IMR-90 (cell line): ENCODE measurements around the gene HENMT1. TPM values are rescaled to one million over a fixed set of nuclear protein-coding genes. Genes with fewer than 3 reads are reported as not detected.
"Not testable (repeated sequence)": the region's sequence is repeated elsewhere in the genome, so short reads cannot be mapped to it uniquely, and the experiment has no call there.

Experiments
- ATAC-seq: fragments of 200-7000 bp; cut with Tn5 transposase; 2 replicates; pipeline ENCODE4 v1.9.1; 2020; ENCODE audit warnings: low read depth, mild to moderate bottlenecking, moderate library complexity
- BruUV-seq: library from RNA; stranded (reverse); fragments of 400-500 nt; replicated peaks from 2 replicates; lab custom pipeline; 2021; lab: Mats Ljungman, UMichigan
- CTCF ChIA-PET: fragments of 300-600 bp; formaldehyde crosslinking; extraction: SDS; loops from one replicate; lab custom pipeline; 2021; ENCODE audit warnings: antibody characterized with exemption; lab: Yijun Ruan, JAX
- POLR2A ChIA-PET: fragments of 300-600 bp; sonication (Branson Sonifier 250); formaldehyde crosslinking; loops from one replicate; lab custom pipeline; 2022; ENCODE audit warnings: antibody characterized with exemption; ENCODE audit not compliant: unreplicated experiment; lab: Charles Lee
- DNase-seq: peaks from one replicate; pipeline ENCODE4 v3.0.0; 2013
- H2AFZ ChIP-seq: replicated peaks from 2 replicates; pipeline ENCODE3; 2013; ENCODE audit warnings: low read length, mild to moderate bottlenecking; ENCODE audit not compliant: poor library complexity
- H2AK5ac ChIP-seq: 2 replicates; pipeline ENCODE4 v1.6.1; 2013; ENCODE audit warnings: low read depth, low read length, inconsistent platforms
- H2AK9ac ChIP-seq: replicated peaks from 2 replicates; pipeline ENCODE3; 2013; ENCODE audit warnings: mild to moderate bottlenecking, low read depth, low read length, moderate library complexity; ENCODE audit not compliant: poor library complexity
- H2BK120ac ChIP-seq: 2 replicates; pipeline ENCODE4 v1.6.1; 2013; ENCODE audit warnings: low read depth, low read length, inconsistent platforms
- H2BK15ac ChIP-seq: 3 replicates; pipeline ENCODE4 v1.6.1; 2013; ENCODE audit warnings: low read depth, low read length, inconsistent platforms
- H2BK20ac ChIP-seq: 2 replicates; pipeline ENCODE4 v1.6.1; 2013; ENCODE audit warnings: low read depth, mild to moderate bottlenecking, inconsistent platforms, low read length, moderate library complexity
- H2BK5ac ChIP-seq: 2 replicates; pipeline ENCODE4 v1.6.1; 2013; ENCODE audit warnings: mild to moderate bottlenecking, low read depth, low read length, inconsistent platforms; ENCODE audit not compliant: poor library complexity, severe bottlenecking
- H3K14ac ChIP-seq: replicated peaks from 2 replicates; pipeline ENCODE4 v1.6.1; 2013; ENCODE audit warnings: low read depth, low read length, inconsistent platforms
- H3K18ac ChIP-seq: 2 replicates; pipeline ENCODE4 v1.6.1; 2013; ENCODE audit warnings: low read depth, low read length, control low read depth
- H3K23ac ChIP-seq: 2 replicates; pipeline ENCODE4 v1.6.1; 2013; ENCODE audit warnings: low read depth, low read length, inconsistent platforms
- H3K27ac ChIP-seq: 2 replicates; pipeline ENCODE4 v1.5.1; 2013; ENCODE audit warnings: mild to moderate bottlenecking, control low read depth, low read length; ENCODE audit not compliant: insufficient read depth
- H3K27me3 ChIP-seq: 2 replicates; pipeline ENCODE4 v1.6.1; 2013; ENCODE audit warnings: low read length; ENCODE audit not compliant: control insufficient read depth, insufficient read depth
- H3K36me3 ChIP-seq: 2 replicates; pipeline ENCODE4 v1.6.1; 2013; ENCODE audit warnings: low read length, mixed read lengths; ENCODE audit not compliant: control insufficient read depth, insufficient read depth
- H3K4ac ChIP-seq: 2 replicates; pipeline ENCODE4 v1.6.1; 2013; ENCODE audit warnings: low read depth, low read length, inconsistent platforms
- H3K4me1 ChIP-seq: 2 replicates; pipeline ENCODE4 v1.6.1; 2013; ENCODE audit warnings: low read length, mixed read lengths; ENCODE audit not compliant: control insufficient read depth, insufficient read depth
- H3K4me2 ChIP-seq: 2 replicates; pipeline ENCODE4 v1.6.1; 2013; ENCODE audit warnings: low read depth, mild to moderate bottlenecking, control low read depth, low read length, moderate library complexity
- H3K4me3 ChIP-seq: 2 replicates; pipeline ENCODE4 v1.5.1; 2013; ENCODE audit warnings: low read depth, mild to moderate bottlenecking, control low read depth, low read length, moderate library complexity; ENCODE audit not compliant: insufficient read depth
- H3K56ac ChIP-seq: 2 replicates; pipeline ENCODE4 v1.6.1; 2013; ENCODE audit warnings: low read length, inconsistent platforms; ENCODE audit not compliant: insufficient read depth; ENCODE audit errors: extremely low read depth
- H3K79me1 ChIP-seq, 2 experiments: 2 replicates each; pipeline ENCODE4 v1.6.1; 2013; ENCODE audit warnings: low read length in 2 of 2, inconsistent platforms in 1 of 2, low read depth in 1 of 2
- H3K9ac ChIP-seq: 2 replicates; pipeline ENCODE4 v1.6.1; 2013; ENCODE audit warnings: low read depth, low read length, control low read depth
- H3K9me1 ChIP-seq: 2 replicates; pipeline ENCODE4 v1.6.1; 2013; ENCODE audit warnings: low read length, inconsistent platforms; ENCODE audit not compliant: insufficient read depth
- H3K9me3 ChIP-seq: 2 replicates; pipeline ENCODE4 v1.6.1; 2013; ENCODE audit warnings: low read length; ENCODE audit not compliant: control insufficient read depth, insufficient read depth
- H4K20me1 ChIP-seq: 2 replicates; pipeline ENCODE4 v1.6.1; 2013; ENCODE audit warnings: low read length, inconsistent platforms; ENCODE audit not compliant: insufficient read depth
- H4K5ac ChIP-seq: 2 replicates; pipeline ENCODE4 v1.6.1; 2013; ENCODE audit warnings: mild to moderate bottlenecking, low read depth, low read length, control low read depth
- H4K8ac ChIP-seq, 2 experiments: 2 replicates each; pipeline ENCODE4 v1.6.1; 2013; ENCODE audit warnings: low read depth in 2 of 2, low read length in 2 of 2, control low read depth in 1 of 2, inconsistent platforms in 1 of 2
- H4K91ac ChIP-seq: 2 replicates; pipeline ENCODE4 v1.6.1; 2013; ENCODE audit warnings: low read depth, low read length, inconsistent platforms; ENCODE audit not compliant: insufficient read depth
- CEBPB ChIP-seq: IDR thresholded peaks from 2 replicates; pipeline ENCODE4 v1.6.1; 2012; ENCODE audit warnings: low read depth, low read length, improper control_type of control experiment
- NFE2L2 ChIP-seq: fragments of 150-350 bp; IDR thresholded peaks from 2 replicates; pipeline ENCODE4 v1.6.1; 2016; ENCODE audit warnings: low read depth, mild to moderate bottlenecking, low read length
- WGBS, 2 experiments: methylation state at CpG; one replicate each; pipeline versions ENCODE4 v1.1.5 to v1.1.7; 2013; ENCODE audit warnings: missing lambda C conversion rate in 2 of 2; ENCODE audit not compliant: insufficient read length in 1 of 2; ENCODE audit errors: extremely low coverage in 2 of 2; 5-methylcytosine and 5-hydroxymethylcytosine counted together
- dilution Hi-C: fragments of 300-500 bp; cut with HindIII; formaldehyde crosslinking; loops from one replicate; pipeline ENCODE4 v1.14.3; 2018; ENCODE audit warnings: low sequenced_read_pairs; ENCODE audit not compliant: unreplicated experiment
- in situ Hi-C: fragments of 300-500 bp; cut with MboI; formaldehyde crosslinking; loops from 3 replicates; pipeline ENCODE4 v1.14.3; 2019; ENCODE audit warnings: low sequenced_read_pairs, inconsistent platforms, mixed read lengths
- intact Hi-C: fragments of 100-400 bp; cut with micrococcal nuclease; formaldehyde crosslinking; loops from 2 replicates; pipeline ENCODE4 v1.10.0; 2022
- polyA plus RNA-seq, 3 experiments: library from polyadenylated mRNA; depleted of rRNA; stranded (reverse); fragments of >200 nt; gene quantifications; 2 replicates each; pipeline ENCODE4 v1.2.3, GENCODE V29; 2012; ENCODE audit warnings: low replicate concordance in 1 of 3
- total RNA-seq: library from RNA; depleted of rRNA; stranded (reverse); fragments of >200 nt; gene quantifications from 2 replicates; pipeline ENCODE4 v1.2.3, GENCODE V29; 2012

The HENMT1 gene
- total and polyA plus RNA-seq, 2 of the 4 experiments (the other 2 are of a cell fraction), result 0.54 to 0.67 TPM

DNA sequence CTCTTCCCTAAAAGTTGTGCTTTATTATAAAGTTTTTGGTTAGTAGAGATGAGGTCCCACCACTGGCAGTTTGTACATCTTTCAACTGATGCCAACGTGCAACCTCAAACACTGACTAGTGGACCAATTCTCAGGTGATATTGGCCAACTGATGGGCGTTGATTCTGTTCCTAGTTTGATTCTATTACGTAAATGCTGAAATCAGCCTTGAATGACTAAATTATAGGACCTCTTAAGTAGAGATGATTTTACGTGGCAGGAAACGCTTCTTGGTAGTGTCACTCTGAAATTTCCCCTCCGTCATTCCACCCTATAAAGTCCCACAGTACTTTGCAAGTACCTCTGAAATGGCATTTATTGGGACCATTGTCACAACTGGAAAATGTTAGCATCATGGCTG is 43.0 kb upstream of the HENMT1 start:
- H4K8ac ChIP-seq, result no peak overlapping the region
- H3K18ac ChIP-seq, result no peak overlapping the region
- no peak overlapping the region for H2BK20ac ChIP-seq
- peak overlapping the region; percentile 2 for H2BK5ac ChIP-seq
- no peak overlapping the region for H3K27ac ChIP-seq
- no peak overlapping the region for H3K56ac ChIP-seq
- no peak overlapping the region for H3K4ac ChIP-seq
- H2BK15ac ChIP-seq, result no peak overlapping the region
- CTCF ChIA-PET, result interaction anchor here (1.0 to 1.4 kb wide), 2 partner anchors 16 to 57 kb away, joined by 3 to 4 read pairs; no protein-coding TSS in a partner anchor
- H3K79me1 ChIP-seq, result peaks cover 0 to 6% of the 10 kb centered on the region in 2 experiments; a peak in 2 of 4 replicates
- H3K4me3 ChIP-seq, result no peak overlapping the region
- no peak overlapping the region for H4K91ac ChIP-seq
- TF ChIP-seq CEBPB (peak; percentile 29; the same call in 1 of the 2 replicates), NFE2L2 (no peak)
- no peak for ATAC-seq
- H3K14ac ChIP-seq, result peak overlapping the region; percentile 7; the same call in 1 of the 2 replicates
- H2BK120ac ChIP-seq, result no peak overlapping the region
- no peak overlapping the region for H2AK9ac ChIP-seq
- peaks cover 7% of the 10 kb centered on the region for H3K4me1 ChIP-seq
- H3K27me3 ChIP-seq, result no peaks in the 10 kb centered on the region
- peaks cover 4% of the 10 kb centered on the region for H3K9me1 ChIP-seq
- no TSS peak for BruUV-seq
- no peak overlapping the region for H2AK5ac ChIP-seq
- H2AFZ ChIP-seq, result no peak overlapping the region
- H4K5ac ChIP-seq, result no peak overlapping the region
- no peak overlapping the region for H3K4me2 ChIP-seq
- H3K23ac ChIP-seq, result no peak overlapping the region
- DNase-seq, result peak; percentile 9
- no peaks in the 10 kb centered on the region for H3K9me3 ChIP-seq
- H3K36me3 ChIP-seq, result peaks cover 14% of the 10 kb centered on the region
- POLR2A ChIA-PET, result interaction anchor here (0.6 to 0.9 kb wide), 2 partner anchors 17 to 114 kb away, joined by 3 to 8 read pairs; no protein-coding TSS in a partner anchor
- dilution Hi-C loops, result no loop called here
- in situ Hi-C loops, result no loop called here
- H4K20me1 ChIP-seq, result no peaks in the 10 kb centered on the region; the same call in 1 of the 2 replicates
- no peak overlapping the region for H3K9ac ChIP-seq
- no CpG with 5 or more reads among the region's 6 CpGs for WGBS, 2 experiments
- intact Hi-C loops, result no loop called here

DNA sequence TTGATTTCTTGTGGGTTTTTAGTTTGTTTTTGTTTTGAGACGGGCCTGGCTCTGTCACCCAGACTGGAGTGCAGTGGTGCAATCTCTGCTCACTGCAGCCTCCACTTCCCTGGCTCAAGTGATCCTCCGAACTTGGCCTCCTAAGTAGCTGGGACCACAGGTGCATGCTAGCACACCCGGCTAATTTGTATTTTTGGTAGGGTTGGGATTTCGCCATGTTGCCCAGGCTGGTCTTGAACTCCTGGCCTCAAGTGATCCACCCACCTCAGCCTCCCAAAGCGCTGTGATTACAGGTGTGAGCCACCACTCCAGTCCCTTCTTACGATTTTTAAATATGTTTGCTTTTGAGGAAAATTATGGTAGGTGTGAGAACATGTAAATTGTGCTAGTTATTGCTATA is 41.2 kb upstream of the HENMT1 start:
- H4K5ac ChIP-seq, H3K23ac ChIP-seq, H2AK5ac ChIP-seq, H2BK5ac ChIP-seq, H3K27ac ChIP-seq, POLR2A ChIA-PET, H3K4me1 ChIP-seq, H2AFZ ChIP-seq, BruUV-seq, H4K8ac ChIP-seq, intact Hi-C loops, H3K14ac ChIP-seq, H4K20me1 ChIP-seq, H2AK9ac ChIP-seq, H3K9ac ChIP-seq, H2BK20ac ChIP-seq, H3K56ac ChIP-seq, H3K9me1 ChIP-seq, H2BK15ac ChIP-seq, dilution Hi-C loops, H3K9me3 ChIP-seq, DNase-seq, in situ Hi-C loops, H3K4ac ChIP-seq, H3K27me3 ChIP-seq, H3K4me2 ChIP-seq, ATAC-seq, H3K4me3 ChIP-seq, H2BK120ac ChIP-seq, H4K91ac ChIP-seq, H3K18ac ChIP-seq: not testable (repeated sequence)
- H3K79me1 ChIP-seq, result peaks cover 7 to 16% of the 10 kb centered on the region in 2 experiments
- peaks cover 21% of the 10 kb centered on the region for H3K36me3 ChIP-seq
- no CpG with 5 or more reads among the region's 6 CpGs for WGBS, 2 experiments
- CTCF ChIA-PET, result interaction anchor here (0.6 kb wide), 1 partner anchor 21 kb away, joined by 3 read pairs; no protein-coding TSS in a partner anchor
